ENCODE data around the gene OR5D18.
"Not testable (repeated sequence)": the region's sequence is repeated elsewhere in the genome, so short reads cannot be mapped to it uniquely, and the experiment has no call there.

DNA sequence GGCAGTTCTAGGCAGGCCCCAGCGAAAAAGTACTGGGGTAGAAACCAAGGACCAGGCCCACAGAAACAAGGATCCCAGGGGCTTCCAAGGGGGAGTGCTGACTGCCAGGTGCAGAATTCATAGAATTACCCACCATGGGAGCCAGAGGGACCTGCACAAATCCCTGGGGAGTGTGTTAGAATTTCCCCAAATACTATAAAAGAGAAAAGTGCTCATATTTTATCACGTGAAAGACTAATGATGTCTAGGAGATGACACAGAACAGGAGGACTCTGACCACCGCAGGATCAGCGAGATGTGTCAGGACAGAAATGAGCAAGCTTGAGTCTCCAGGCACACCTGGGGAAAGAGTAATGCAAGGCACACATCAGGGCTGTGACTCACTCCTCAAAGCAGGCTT is 47.9 kb downstream of the OR5D18 start:
- TF ChIP-seq, protein P1, sequence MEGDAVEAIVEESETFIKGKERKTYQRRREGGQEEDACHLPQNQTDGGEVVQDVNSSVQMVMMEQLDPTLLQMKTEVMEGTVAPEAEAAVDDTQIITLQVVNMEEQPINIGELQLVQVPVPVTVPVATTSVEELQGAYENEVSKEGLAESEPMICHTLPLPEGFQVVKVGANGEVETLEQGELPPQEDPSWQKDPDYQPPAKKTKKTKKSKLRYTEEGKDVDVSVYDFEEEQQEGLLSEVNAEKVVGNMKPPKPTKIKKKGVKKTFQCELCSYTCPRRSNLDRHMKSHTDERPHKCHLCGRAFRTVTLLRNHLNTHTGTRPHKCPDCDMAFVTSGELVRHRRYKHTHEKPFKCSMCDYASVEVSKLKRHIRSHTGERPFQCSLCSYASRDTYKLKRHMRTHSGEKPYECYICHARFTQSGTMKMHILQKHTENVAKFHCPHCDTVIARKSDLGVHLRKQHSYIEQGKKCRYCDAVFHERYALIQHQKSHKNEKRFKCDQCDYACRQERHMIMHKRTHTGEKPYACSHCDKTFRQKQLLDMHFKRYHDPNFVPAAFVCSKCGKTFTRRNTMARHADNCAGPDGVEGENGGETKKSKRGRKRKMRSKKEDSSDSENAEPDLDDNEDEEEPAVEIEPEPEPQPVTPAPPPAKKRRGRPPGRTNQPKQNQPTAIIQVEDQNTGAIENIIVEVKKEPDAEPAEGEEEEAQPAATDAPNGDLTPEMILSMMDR (IDR thresholded peaks at IDR 0.05; ENCODE audit: borderline replicate concordance, extremely low read depth, low read length, poor library complexity, severe bottlenecking), result not testable (repeated sequence)
- not testable (repeated sequence) for TF ChIP-seq EZH2 (IDR thresholded peaks at IDR 0.05; ENCODE audit: borderline replicate concordance, low read depth, low read length, severe bottlenecking)
